HG02884 (cell line): ENCODE data around the gene LRRTM4.
"Not testable (repeated sequence)": the region's sequence is repeated elsewhere in the genome, so short reads cannot be mapped to it uniquely, and the experiment has no call there.

Experiments
- ATAC-seq: cut with Tn5 transposase; IDR thresholded peaks from one replicate; pipeline ENCODE4 v1.9.1; 2021; ENCODE audit warnings: mild to moderate bottlenecking, moderate library complexity; ENCODE audit not compliant: unreplicated experiment

LRRTM4 gene

GRCh38 chr2:77179297-77179696 lies 342.9 kb downstream of the LRRTM4 start:
- no peak for ATAC-seq

GRCh38 chr2:77175266-77175780 lies 346.9 kb downstream of the LRRTM4 start:
- not testable (repeated sequence) for ATAC-seq

- ATAC-seq = no peak
These were observed 352.8 kb downstream of the LRRTM4 start for GRCh38 chr2:77169426-77169825.

- ATAC-seq = not testable (repeated sequence)
These were observed 358.2 kb downstream of the LRRTM4 start for GRCh38 chr2:77164021-77164420.

- no peak for ATAC-seq
These were observed 361.2 kb downstream of the LRRTM4 start for GRCh38 chr2:77161009-77161408.

- ATAC-seq = no peak
These were observed 365.6 kb downstream of the LRRTM4 start for GRCh38 chr2:77156599-77156998.

GRCh38 chr2:77155511-77155910 lies 366.7 kb downstream of the LRRTM4 start:
- no peak for ATAC-seq

GRCh38 chr2:77149565-77149964 lies 372.6 kb downstream of the LRRTM4 start:
- no peak for ATAC-seq

GRCh38 chr2:77147153-77147552 lies 375.0 kb downstream of the LRRTM4 start:
- ATAC-seq = no peak

GRCh38 chr2:77144772-77145171 lies 377.4 kb downstream of the LRRTM4 start:
- no peak for ATAC-seq

GRCh38 chr2:77142141-77142540 lies 380.0 kb downstream of the LRRTM4 start:
- ATAC-seq = no peak

GRCh38 chr2:77128479-77128878 lies 393.7 kb downstream of the LRRTM4 start:
- not testable (repeated sequence) for ATAC-seq

GRCh38 chr2:77127345-77127744 lies 394.8 kb downstream of the LRRTM4 start:
- no peak for ATAC-seq

- ATAC-seq = no peak
These were observed 400.7 kb downstream of the LRRTM4 start for GRCh38 chr2:77121518-77121917.

GRCh38 chr2:77119333-77119732 lies 402.8 kb downstream of the LRRTM4 start:
- ATAC-seq = no peak

GRCh38 chr2:77108915-77109314 lies 413.3 kb downstream of the LRRTM4 start:
- ATAC-seq = no peak

GRCh38 chr2:77105008-77105407 lies 417.2 kb downstream of the LRRTM4 start:
- ATAC-seq = no peak

GRCh38 chr2:77104554-77104953 lies 417.6 kb downstream of the LRRTM4 start:
- ATAC-seq = no peak

GRCh38 chr2:77102927-77103326 lies 419.2 kb downstream of the LRRTM4 start:
- ATAC-seq = no peak

GRCh38 chr2:77101796-77102452 lies 420.3 kb downstream of the LRRTM4 start:
- ATAC-seq = no peak

- ATAC-seq = no peak
These were observed 422.2 kb downstream of the LRRTM4 start for GRCh38 chr2:77099961-77100360.

GRCh38 chr2:77095525-77095924 lies 426.7 kb downstream of the LRRTM4 start:
- not testable (repeated sequence) for ATAC-seq

GRCh38 chr2:77095096-77095495 lies 427.1 kb downstream of the LRRTM4 start:
- ATAC-seq = no peak
